Activated T-cell treated with anti-CD3 and anti-CD28 coated beads, Interleukin-2, amount 50 U/mL, for 24 hours (primary cell): Measurements from ENCODE around the gene HELZ.
A peak's percentile ranks its signal among the peaks of the same experiment; 100 is the strongest.
"Not testable (repeated sequence)": the region's sequence is repeated elsewhere in the genome, so short reads cannot be mapped to it uniquely, and the experiment has no call there.

Source experiments
- DNase-seq: peaks from one replicate; pipeline ENCODE4 v3.0.0-alpha.2; 2020
- H3K27ac Mint-ChIP-seq: 2 replicates; pipeline ENCODE4 v1.8.0; 2020; ENCODE audit warnings: mild to moderate bottlenecking, mixed read lengths
- H3K27me3 Mint-ChIP-seq: 2 replicates; pipeline ENCODE4 v1.8.0; 2020; ENCODE audit warnings: mixed read lengths
- H3K36me3 Mint-ChIP-seq: 2 replicates; pipeline ENCODE4 v1.8.0; 2020; ENCODE audit warnings: low read depth, mixed read lengths
- H3K4me1 Mint-ChIP-seq: 2 replicates; pipeline ENCODE4 v1.8.0; 2020; ENCODE audit warnings: low read depth, mixed read lengths
- H3K4me3 Mint-ChIP-seq: 2 replicates; pipeline ENCODE4 v1.8.0; 2020; ENCODE audit warnings: mild to moderate bottlenecking, moderate library complexity, mixed read lengths
- H3K9me3 Mint-ChIP-seq: 2 replicates; pipeline ENCODE4 v1.8.0; 2020; ENCODE audit warnings: mixed read lengths

The HELZ gene

GRCh38 chr17:67162771-67163170, 82.2 kb downstream of the HELZ start:
- Mint-ChIP-seq H3K27ac (no peak overlapping the region), H3K4me1 (peaks cover 8% of the 10 kb centered on the region), H3K4me3 (no peak overlapping the region), H3K27me3 (no peaks in the 10 kb centered on the region), H3K36me3 (peaks cover 83% of the 10 kb centered on the region), H3K9me3 (no peaks in the 10 kb centered on the region)
- no peak for DNase-seq

DNA sequence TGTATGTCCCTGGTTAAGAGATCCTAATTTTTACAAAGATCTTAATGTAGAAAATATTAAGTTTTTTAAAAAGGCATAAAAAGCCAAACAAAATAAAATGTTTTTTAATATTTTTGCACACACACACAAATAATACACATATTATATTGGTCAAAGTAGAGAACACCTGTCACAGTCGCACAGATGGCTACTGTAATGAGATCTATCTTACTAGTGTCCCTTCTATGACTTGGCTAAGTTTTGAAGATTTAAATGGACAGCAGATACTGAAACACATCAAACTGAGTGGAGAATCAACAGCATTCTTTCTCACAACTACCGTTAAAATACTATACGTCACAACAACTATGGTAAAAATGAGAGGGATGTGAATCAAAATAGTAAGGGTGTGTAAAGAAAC, 83.4 kb downstream of the HELZ start:
- Mint-ChIP-seq H3K36me3 (peaks cover 86% of the 10 kb centered on the region), H3K4me1 (peaks cover 19% of the 10 kb centered on the region), H3K4me3 (no peak overlapping the region), H3K27ac (no peak overlapping the region), H3K27me3 (no peaks in the 10 kb centered on the region), H3K9me3 (no peaks in the 10 kb centered on the region)
- DNase-seq, result no peak

GRCh38 chr17:67160791-67161190, 84.2 kb downstream of the HELZ start:
- Mint-ChIP-seq H3K4me3 (no peak overlapping the region), H3K36me3 (peaks cover 84% of the 10 kb centered on the region), H3K27me3 (no peaks in the 10 kb centered on the region), H3K4me1 (peaks cover 23% of the 10 kb centered on the region), H3K9me3 (no peaks in the 10 kb centered on the region), H3K27ac (no peak overlapping the region)
- DNase-seq, result no peak

- Mint-ChIP-seq H3K9me3 (no peaks in the 10 kb centered on the region), H3K27ac (peak overlapping the region; percentile 48), H3K27me3 (no peaks in the 10 kb centered on the region), H3K36me3 (peaks cover 71% of the 10 kb centered on the region), H3K4me3 (no peak overlapping the region), H3K4me1 (peaks cover 23% of the 10 kb centered on the region)
- DNase-seq, result no peak
Observed at GRCh38 chr17:67157732-67158639, 87.0 kb downstream of the HELZ start.

DNA sequence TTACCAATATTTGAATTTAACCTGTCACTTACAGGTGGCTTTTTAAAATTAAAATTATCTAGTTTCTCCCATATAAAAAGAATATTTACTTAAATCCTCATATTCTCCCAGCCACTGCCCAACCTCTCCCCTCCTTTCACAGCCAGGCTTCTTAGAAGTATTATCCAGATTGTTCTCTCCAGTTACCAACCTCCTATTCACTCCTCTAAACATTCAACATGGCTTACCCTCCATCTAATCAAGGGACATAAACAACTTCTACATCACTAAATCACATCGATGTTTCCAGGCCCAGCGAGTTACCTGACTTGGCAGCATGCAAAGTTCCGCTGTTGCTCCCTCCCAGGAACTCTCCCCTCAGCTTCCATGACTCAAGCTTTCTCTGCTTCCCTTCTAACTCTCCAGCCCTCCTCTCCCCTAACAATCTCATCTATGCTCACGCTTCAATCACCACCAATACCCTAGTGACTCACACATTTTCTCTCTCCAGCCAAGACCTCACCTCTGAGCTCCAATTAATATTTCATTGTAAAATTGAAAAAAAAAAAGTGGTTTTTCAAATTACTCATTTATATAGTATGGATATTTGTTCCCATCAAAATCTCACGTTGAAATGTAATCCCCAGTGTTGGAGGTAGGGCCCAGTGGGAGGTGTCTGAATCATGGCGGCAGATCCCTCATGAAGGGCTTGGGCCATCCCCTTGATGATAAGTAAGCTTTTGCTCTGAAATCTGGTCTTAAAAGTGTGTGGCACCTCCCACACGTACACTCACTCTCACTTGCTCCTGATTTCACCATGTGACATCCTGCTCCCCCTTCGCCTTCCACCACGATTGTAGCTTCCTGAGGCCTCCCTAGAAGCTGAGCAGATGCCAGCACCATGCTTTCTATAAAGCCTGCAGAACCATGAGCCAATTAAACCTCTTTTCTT, 88.5 kb downstream of the HELZ start:
- H3K4me3 Mint-ChIP-seq, result no peak overlapping the region
- H3K4me1 Mint-ChIP-seq, result peaks cover 32% of the 10 kb centered on the region

GRCh38 chr17:67152824-67153223, 92.2 kb downstream of the HELZ start:
- DNase-seq, result no peak
- Mint-ChIP-seq H3K4me1 (peaks cover 24% of the 10 kb centered on the region), H3K27me3 (no peaks in the 10 kb centered on the region), H3K4me3 (no peak overlapping the region), H3K36me3 (peaks cover 73% of the 10 kb centered on the region), H3K9me3 (no peaks in the 10 kb centered on the region), H3K27ac (no peak overlapping the region)

More for the DNA sequence above, 88.5 kb downstream of the HELZ start:
- Mint-ChIP-seq H3K27ac (peak overlapping the region; percentile 80), H3K36me3 (peaks cover 71% of the 10 kb centered on the region), H3K9me3 (no peaks in the 10 kb centered on the region), H3K27me3 (no peaks in the 10 kb centered on the region)
- no peak for DNase-seq

DNA sequence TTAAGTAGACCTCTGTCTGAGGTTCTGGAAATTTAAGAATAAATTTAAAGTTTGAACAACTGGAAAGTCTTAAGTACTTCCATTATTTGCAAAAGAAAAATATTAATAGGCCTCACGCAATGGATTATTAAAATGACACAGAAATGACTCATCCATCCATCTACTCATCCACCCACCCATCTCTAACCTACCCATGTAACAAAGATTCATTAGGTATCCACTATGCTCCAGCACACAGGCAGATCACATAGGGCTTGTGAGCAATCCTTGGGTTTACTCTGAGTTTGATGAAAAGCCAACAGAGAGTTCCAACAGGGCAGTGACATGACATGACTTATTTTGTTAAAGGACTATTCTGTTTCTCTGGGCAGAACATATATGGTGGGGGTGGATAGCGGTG, 93.3 kb downstream of the HELZ start:
- peaks cover 71% of the 10 kb centered on the region for H3K36me3 Mint-ChIP-seq
- DNase-seq, result no peak
- H3K4me1 Mint-ChIP-seq, result peaks cover 14% of the 10 kb centered on the region
- no peaks in the 10 kb centered on the region for H3K27me3 Mint-ChIP-seq
- no peak overlapping the region for H3K4me3 Mint-ChIP-seq
- H3K9me3 Mint-ChIP-seq, result no peaks in the 10 kb centered on the region
- H3K27ac Mint-ChIP-seq, result no peak overlapping the region

DNA sequence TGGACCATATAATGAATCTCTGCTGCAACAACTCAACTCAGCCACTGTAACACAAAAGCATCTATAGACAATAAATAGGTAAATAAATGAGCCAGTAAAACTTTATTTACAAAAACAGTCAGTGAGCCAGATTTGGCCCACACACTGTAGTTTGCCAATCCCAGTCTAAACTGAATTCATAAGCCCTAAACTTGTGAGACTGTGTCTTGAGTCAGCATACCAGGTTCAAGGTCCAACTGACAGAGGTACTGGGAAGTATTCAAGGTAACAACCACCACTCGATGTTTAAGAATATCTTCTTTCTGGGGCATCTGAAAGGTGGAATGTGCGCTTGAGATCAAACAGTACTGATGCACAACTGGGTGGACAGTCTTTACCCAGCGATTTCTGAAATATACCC, 94.2 kb downstream of the HELZ start:
- Mint-ChIP-seq H3K4me1 (peaks cover 9% of the 10 kb centered on the region), H3K4me3 (no peak overlapping the region), H3K36me3 (peaks cover 73% of the 10 kb centered on the region), H3K27ac (no peak overlapping the region), H3K27me3 (no peaks in the 10 kb centered on the region), H3K9me3 (no peaks in the 10 kb centered on the region)
- DNase-seq, result no peak

- Mint-ChIP-seq H3K27ac (no peak overlapping the region), H3K9me3 (no peaks in the 10 kb centered on the region), H3K27me3 (no peaks in the 10 kb centered on the region), H3K4me1 (peaks cover 9% of the 10 kb centered on the region), H3K4me3 (no peak overlapping the region), H3K36me3 (peaks cover 89% of the 10 kb centered on the region)
- no peak for DNase-seq
Observed at GRCh38 chr17:67148352-67148751, 96.6 kb downstream of the HELZ start.

- no peak for DNase-seq
- no peaks in the 10 kb centered on the region for H3K9me3 Mint-ChIP-seq
- peaks cover 4% of the 10 kb centered on the region for H3K4me1 Mint-ChIP-seq
- no peak overlapping the region for H3K27ac Mint-ChIP-seq
- H3K27me3 Mint-ChIP-seq, result no peaks in the 10 kb centered on the region
- H3K36me3 Mint-ChIP-seq, result peaks cover 82% of the 10 kb centered on the region
- no peak overlapping the region for H3K4me3 Mint-ChIP-seq
Observed at GRCh38 chr17:67145183-67145805, 99.7 kb downstream of the HELZ start.

DNA sequence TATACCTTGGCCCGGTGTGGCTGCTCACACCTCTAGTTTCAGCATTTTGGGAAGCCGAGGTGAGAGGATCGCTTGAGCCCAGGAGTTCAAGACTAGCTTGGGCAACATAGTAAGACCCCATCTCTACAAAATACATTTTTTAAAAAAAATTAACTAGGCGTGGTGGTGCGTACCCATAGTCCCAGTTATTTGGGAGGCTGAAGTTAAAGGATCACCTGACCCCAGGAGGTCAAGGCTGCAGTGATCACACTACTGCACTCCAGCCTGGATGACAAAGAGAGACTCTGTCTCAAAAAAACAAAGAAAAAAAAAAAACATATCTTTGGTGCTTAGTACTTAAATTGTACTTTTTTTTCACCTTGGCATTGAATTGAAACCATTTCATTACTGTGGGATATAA, 101.7 kb downstream of the HELZ start:
- Mint-ChIP-seq H3K4me3 (no peak overlapping the region), H3K36me3 (peaks cover 85% of the 10 kb centered on the region), H3K27ac (no peak overlapping the region), H3K27me3 (no peaks in the 10 kb centered on the region), H3K4me1 (peaks cover 23% of the 10 kb centered on the region), H3K9me3 (no peaks in the 10 kb centered on the region)
- no peak for DNase-seq

DNA sequence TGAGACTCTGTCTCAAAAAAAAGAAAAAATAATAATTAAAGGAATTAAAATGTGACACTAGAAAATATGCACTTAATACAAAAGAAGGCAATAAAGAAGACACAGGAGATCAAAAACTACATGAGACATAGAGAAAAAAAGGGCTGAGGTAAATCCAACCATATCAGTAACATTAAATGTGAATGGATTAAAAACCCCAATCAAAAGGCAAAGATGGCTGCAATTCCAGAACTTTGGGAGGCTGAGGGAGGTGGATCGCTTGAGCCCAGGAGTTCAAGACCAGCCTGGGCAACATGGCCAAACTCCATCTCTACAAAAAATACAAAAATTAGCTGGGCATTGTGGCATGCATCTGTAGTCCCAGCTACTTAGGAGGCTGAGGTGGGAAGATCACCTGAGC, 103.0 kb downstream of the HELZ start:
- not testable (repeated sequence) for H3K4me3 Mint-ChIP-seq, H3K27me3 Mint-ChIP-seq, H3K9me3 Mint-ChIP-seq, DNase-seq, H3K27ac Mint-ChIP-seq
- Mint-ChIP-seq H3K4me1 (peaks cover 29% of the 10 kb centered on the region), H3K36me3 (peaks cover 83% of the 10 kb centered on the region)

DNA sequence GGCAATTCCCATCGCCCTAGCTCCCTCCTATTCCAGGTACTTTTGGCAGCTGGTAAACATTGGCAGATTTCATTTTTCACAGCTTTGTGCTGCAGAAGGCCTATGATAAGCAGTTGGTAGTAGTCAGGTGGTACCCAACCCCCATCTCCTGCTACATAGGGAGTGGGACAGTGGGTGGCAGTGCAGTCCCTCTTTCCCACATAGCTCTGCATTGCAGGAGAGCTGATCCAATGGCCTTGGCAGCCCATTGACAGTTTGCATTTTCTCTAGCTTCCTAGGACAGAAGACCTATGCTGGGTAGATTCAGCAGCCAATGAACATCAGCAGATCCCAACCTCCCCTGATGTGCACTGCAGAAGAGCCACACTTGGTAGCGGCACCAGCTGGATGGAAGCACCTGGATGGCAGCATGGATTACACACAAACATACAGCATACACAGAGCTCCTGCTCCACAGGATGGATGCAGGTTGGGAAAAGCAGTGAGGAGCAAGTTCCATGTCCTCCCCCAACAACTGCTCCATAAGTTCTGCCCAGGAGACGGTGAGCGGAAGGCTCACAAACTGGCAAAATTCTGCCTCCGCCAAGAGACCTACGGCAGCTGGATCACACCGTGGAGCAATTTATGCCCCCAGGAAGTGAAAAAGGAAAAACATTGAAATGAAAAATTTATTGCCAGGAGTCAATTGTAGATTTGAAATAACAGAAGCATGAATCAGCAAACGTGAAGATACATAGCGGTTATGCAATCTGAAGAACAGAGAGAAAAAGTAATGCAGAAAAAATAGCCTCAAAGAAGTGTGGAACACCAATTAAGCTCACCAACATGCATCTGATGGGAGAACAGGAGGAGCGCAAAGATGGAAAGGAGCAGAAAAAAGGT, 105.0 kb downstream of the HELZ start:
- Mint-ChIP-seq H3K4me1 (peaks cover 29% of the 10 kb centered on the region), H3K36me3 (peaks cover 85% of the 10 kb centered on the region)

DNA sequence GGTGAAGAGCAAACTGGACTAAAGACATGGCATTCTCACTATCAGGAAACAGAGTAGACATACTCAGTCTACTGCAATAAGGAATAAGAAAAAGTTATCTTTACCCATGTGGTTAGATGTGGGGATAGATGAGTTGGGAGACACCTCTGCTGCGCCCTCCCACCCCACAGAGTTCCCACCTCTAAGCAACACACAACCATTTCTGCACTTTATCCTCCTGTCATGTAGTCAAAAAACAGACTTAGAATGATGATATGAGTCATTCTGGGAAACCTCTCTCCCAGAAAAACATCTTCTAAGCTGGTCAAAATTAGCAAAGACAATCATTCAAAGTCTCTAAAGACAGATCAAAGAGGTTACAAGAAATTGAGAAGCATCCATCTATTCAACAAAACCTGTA, 105.7 kb downstream of the HELZ start:
- H3K4me3 Mint-ChIP-seq, result no peak overlapping the region
- DNase-seq, result no peak
- no peaks in the 10 kb centered on the region for H3K9me3 Mint-ChIP-seq
- no peak overlapping the region for H3K27ac Mint-ChIP-seq
- peaks cover 80% of the 10 kb centered on the region for H3K36me3 Mint-ChIP-seq
- peaks cover 29% of the 10 kb centered on the region for H3K4me1 Mint-ChIP-seq
- H3K27me3 Mint-ChIP-seq, result no peaks in the 10 kb centered on the region

More for the DNA sequence above, 105.0 kb downstream of the HELZ start:
- Mint-ChIP-seq H3K9me3 (no peaks in the 10 kb centered on the region), H3K27ac (no peak overlapping the region), H3K4me3 (no peak overlapping the region), H3K27me3 (no peaks in the 10 kb centered on the region)
- no peak for DNase-seq
